WTC11 (cell line): ENCODE results near the gene ZER1. TPM values are rescaled to one million over a fixed set of nuclear protein-coding genes. Genes with fewer than 3 reads are reported as not detected.

Source experiments
- ATAC-seq: fragments of 200-7000 bp; cut with Tn5 transposase; 2 replicates; pipeline ENCODE4 v1.10.0; 2021; ENCODE audit warnings: mild to moderate bottlenecking, moderate library complexity
- CTCF ChIA-PET: fragments of 300-600 bp; sonication (Branson Sonifier 250); formaldehyde crosslinking; loops from one replicate; lab custom pipeline; 2021; ENCODE audit warnings: antibody characterized with exemption; lab: Charles Lee
- POLR2A ChIA-PET: fragments of 350-600 bp; sonication (Branson Sonifier 250); formaldehyde crosslinking; loops from one replicate; lab custom pipeline; 2021; ENCODE audit warnings: antibody characterized with exemption; lab: Charles Lee
- DNase-seq: peaks from one replicate; pipeline ENCODE4 v3.0.0; 2021; ENCODE audit warnings: low spot score
- H3K27ac Mint-ChIP-seq: 2 replicates; pipeline ENCODE4 v1.8.0; 2021; ENCODE audit warnings: mixed read lengths
- H3K27me3 Mint-ChIP-seq: 2 replicates; pipeline ENCODE4 v1.8.0; 2021; ENCODE audit warnings: low read depth, mild to moderate bottlenecking, moderate library complexity, mixed read lengths
- H3K36me3 Mint-ChIP-seq: 2 replicates; pipeline ENCODE4 v1.8.0; 2021; ENCODE audit warnings: mixed read lengths
- H3K4me1 Mint-ChIP-seq: 2 replicates; pipeline ENCODE4 v1.8.0; 2022; ENCODE audit warnings: mixed read lengths
- H3K4me3 Mint-ChIP-seq: 2 replicates; pipeline ENCODE4 v1.8.0; 2021; ENCODE audit warnings: mild to moderate bottlenecking, moderate library complexity, mixed read lengths
- H3K9me3 Mint-ChIP-seq: 2 replicates; pipeline ENCODE4 v1.8.0; 2021; ENCODE audit warnings: mixed read lengths
- AFF4 ChIP-seq: sonication (generic); formaldehyde crosslinking; IDR thresholded peaks from 2 replicates; pipeline ENCODE4 v1.8.1; 2023; ENCODE audit warnings: mild to moderate bottlenecking, missing genetic modification reagents, borderline replicate concordance
- AR ChIP-seq: fragments of 250-450 bp; sonication (Bioruptor Pico); IDR thresholded peaks from 2 replicates; pipeline ENCODE4 v1.9.0; 2021; ENCODE audit warnings: mild to moderate bottlenecking
- ARID4B ChIP-seq: sonication (generic); formaldehyde crosslinking; IDR thresholded peaks from 2 replicates; pipeline ENCODE4 v1.8.0; 2023; ENCODE audit warnings: missing genetic modification reagents, mild to moderate bottlenecking, borderline replicate concordance
- CBFB ChIP-seq: sonication (generic); formaldehyde crosslinking; IDR thresholded peaks from 2 replicates; pipeline ENCODE4 v1.8.1; 2022; ENCODE audit warnings: mild to moderate bottlenecking, low read depth, missing genetic modification reagents
- CDX4 ChIP-seq: fragments of 250-450 bp; sonication (Bioruptor Pico); IDR thresholded peaks from 2 replicates; pipeline ENCODE4 v1.9.0; 2021; ENCODE audit warnings: moderate library complexity, mild to moderate bottlenecking, inconsistent platforms, borderline replicate concordance
- CREB1 ChIP-seq: sonication (generic); formaldehyde crosslinking; IDR thresholded peaks from 2 replicates; pipeline ENCODE4 v1.8.0; 2023; ENCODE audit warnings: mild to moderate bottlenecking, missing genetic modification reagents
- CREM ChIP-seq: sonication (generic); formaldehyde crosslinking; IDR thresholded peaks from 2 replicates; pipeline ENCODE4 v1.8.1; 2022; ENCODE audit warnings: mild to moderate bottlenecking, missing genetic modification reagents, moderate library complexity
- NFE2L1 ChIP-seq: sonication (generic); formaldehyde crosslinking; IDR thresholded peaks from 2 replicates; pipeline ENCODE4 v1.8.1; 2023; ENCODE audit warnings: missing genetic modification reagents
- PRDM15 ChIP-seq: sonication (generic); formaldehyde crosslinking; IDR thresholded peaks from 2 replicates; pipeline ENCODE4 v1.8.0; 2022; ENCODE audit warnings: missing genetic modification reagents
- SMAD4 ChIP-seq: sonication (generic); formaldehyde crosslinking; IDR thresholded peaks from 2 replicates; pipeline ENCODE4 v1.8.0; 2022; ENCODE audit warnings: mild to moderate bottlenecking, missing genetic modification reagents
- SOX15 ChIP-seq: fragments of 250-450 bp; sonication (Bioruptor Pico); IDR thresholded peaks from 2 replicates; pipeline ENCODE4 v1.9.0; 2021; ENCODE audit warnings: mild to moderate bottlenecking
- TEAD4 ChIP-seq: sonication (generic); formaldehyde crosslinking; IDR thresholded peaks from 2 replicates; pipeline ENCODE4 v1.8.0; 2022; ENCODE audit warnings: mild to moderate bottlenecking, missing genetic modification reagents
- ZNF232 ChIP-seq: sonication (generic); formaldehyde crosslinking; IDR thresholded peaks from 2 replicates; pipeline ENCODE4 v1.8.0; 2022; ENCODE audit warnings: mild to moderate bottlenecking, missing genetic modification reagents
- ZNF317 ChIP-seq: sonication (generic); formaldehyde crosslinking; IDR thresholded peaks from 2 replicates; pipeline ENCODE4 v1.8.1; 2023; ENCODE audit warnings: low read depth, mild to moderate bottlenecking, moderate library complexity, missing genetic modification reagents, borderline replicate concordance
- ZNF416 ChIP-seq: fragments of 250-450 bp; sonication (Bioruptor Pico); IDR thresholded peaks from 2 replicates; pipeline ENCODE4 v1.9.0; 2021; ENCODE audit warnings: mild to moderate bottlenecking, inconsistent platforms
- total RNA-seq: library from RNA; stranded (reverse); gene quantifications from 3 replicates; pipeline ENCODE4 v1.2.3, GENCODE V29; 2021

Gene ZER1
- total RNA-seq, 1 experiment from 2014 or later, result 23.8 TPM

GRCh38 chr9:128773049-128773448 lies 1.3 kb upstream of the ZER1 start:
- H3K27me3 Mint-ChIP-seq, result peaks cover 2% of the 10 kb centered on the region; the same call in 1 of the 2 replicates
- H3K4me3 Mint-ChIP-seq, result peak overlapping the region; percentile 85
- no peaks in the 10 kb centered on the region for H3K9me3 Mint-ChIP-seq
- ChIA-PET POLR2A (interaction anchor here (0.6 kb wide), 1 partner anchor 12 kb away, joined by 3 read pairs; no protein-coding TSS in a partner anchor), CTCF (interaction anchor here (1.1 to 3.4 kb wide), 3 partner anchors 8 to 40 kb away, joined by 3 to 20 read pairs (median 3); no protein-coding TSS in a partner anchor)
- peaks cover 9% of the 10 kb centered on the region for H3K4me1 Mint-ChIP-seq
- no peak for DNase-seq
- ATAC-seq, result no peak
- H3K27ac Mint-ChIP-seq, result peak overlapping the region; percentile 23; the same call in 1 of the 2 replicates
- no peaks in the 10 kb centered on the region for H3K36me3 Mint-ChIP-seq
- no peak for TF ChIP-seq SOX15 (CRISPR knock-in tag)

- no peaks in the 10 kb centered on the region; the same call in 1 of the 2 replicates for H3K27me3 Mint-ChIP-seq
- H3K4me3 Mint-ChIP-seq, result peak overlapping the region; percentile 95
- ATAC-seq, result peak; percentile 56
- H3K27ac Mint-ChIP-seq, result peak overlapping the region; percentile 99
- peaks cover 9% of the 10 kb centered on the region for H3K4me1 Mint-ChIP-seq
- no peak for DNase-seq
- CTCF ChIA-PET, result interaction anchor here (0.5 to 3.4 kb wide), 10 partner anchors 9 to 257 kb away, joined by 3 to 20 read pairs (median 4); partner anchors contain the start of genes ENDOG and SH3GLB2
- POLR2A ChIA-PET, result interaction anchor here (0.7 kb wide), 1 partner anchor 1662 kb away, joined by 3 read pairs; no protein-coding TSS in a partner anchor
- H3K9me3 Mint-ChIP-seq, result no peaks in the 10 kb centered on the region
- H3K36me3 Mint-ChIP-seq, result no peaks in the 10 kb centered on the region; the same call in 1 of the 2 replicates
- TF ChIP-seq ZNF416 (CRISPR knock-in tag) (no peak), AR (no peak), CREM (CRISPR knock-in tag) (no peak), ZNF317 (CRISPR knock-in tag) (no peak), ZNF232 (CRISPR knock-in tag) (no peak), CDX4 (CRISPR knock-in tag) (no peak), AFF4 (CRISPR knock-in tag) (no peak), PRDM15 (CRISPR knock-in tag) (no peak), SMAD4 (CRISPR knock-in tag) (no peak), CBFB (no peak), TEAD4 (CRISPR knock-in tag) (no peak), ARID4B (CRISPR knock-in tag) (no peak), CREB1 (CRISPR knock-in tag) (no peak), NFE2L1 (no peak)
These were observed 519 bp downstream of the ZER1 start for GRCh38 chr9:128771094-128771721.
